HS-27A (cell line): Measurements from ENCODE around the gene MATR3.
A peak's percentile ranks its signal among the peaks of the same experiment; 100 is the strongest.
"Not testable (repeated sequence)": the region's sequence is repeated elsewhere in the genome, so short reads cannot be mapped to it uniquely, and the experiment has no call there.

ENCODE experiments used
- DNase-seq: peaks from one replicate; pipeline ENCODE4 v3.0.0-alpha.2; 2012; ENCODE audit warnings: low read depth, missing footprints

Gene MATR3

DNA sequence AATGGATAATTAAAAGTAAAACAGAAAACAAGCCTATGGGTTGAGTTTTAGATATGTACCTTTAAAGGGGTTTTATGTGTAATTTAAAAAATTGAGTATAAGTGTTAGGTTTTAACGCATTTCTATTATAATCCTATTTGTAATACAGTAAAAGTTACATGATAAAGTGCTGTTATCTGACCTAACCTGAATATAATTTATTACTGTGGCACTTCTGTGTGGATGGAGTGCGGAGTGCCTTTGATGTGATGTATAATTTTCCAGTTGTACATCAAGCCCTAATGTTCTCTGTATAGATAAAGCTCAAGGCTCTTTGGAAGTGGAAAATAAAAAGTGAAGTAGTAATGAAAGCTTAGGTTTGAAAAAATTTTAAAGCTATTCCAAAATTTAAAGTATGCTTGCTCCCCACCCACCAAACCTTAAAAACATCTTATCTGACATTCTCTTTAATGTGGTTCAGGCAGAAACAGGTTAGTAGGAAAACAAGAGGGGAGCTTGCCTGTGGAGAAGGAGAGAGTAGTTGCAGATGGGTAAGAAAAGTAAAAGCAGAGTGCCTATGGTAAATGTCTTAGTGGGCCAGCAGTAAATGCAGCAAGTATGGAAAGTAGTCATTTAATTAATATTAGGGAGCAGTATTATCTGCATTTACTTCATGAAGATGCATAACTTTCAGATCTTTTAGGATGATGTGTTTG is 4.0 kb downstream of the MATR3 start:
- DNase-seq, result no peak

DNA sequence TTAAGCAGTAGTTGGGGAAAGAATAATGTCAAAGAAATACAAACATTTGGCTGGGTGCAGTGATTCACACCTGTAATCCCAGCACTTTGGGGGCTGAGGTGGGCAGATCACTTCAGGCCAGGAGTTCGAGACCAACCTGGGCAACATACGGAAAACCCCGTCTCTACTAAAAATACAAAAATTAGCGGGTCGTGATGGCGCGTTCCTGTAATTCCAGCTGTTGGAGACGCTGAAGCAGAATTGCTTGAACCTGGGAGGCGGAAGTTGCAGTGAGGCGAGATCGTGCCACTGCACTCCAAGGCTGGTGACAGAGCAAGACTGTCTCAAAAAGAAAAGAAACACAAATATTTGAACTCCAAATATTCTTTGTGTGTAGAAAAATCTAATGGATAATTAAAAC is 4.7 kb downstream of the MATR3 start:
- no peak for DNase-seq

DNA sequence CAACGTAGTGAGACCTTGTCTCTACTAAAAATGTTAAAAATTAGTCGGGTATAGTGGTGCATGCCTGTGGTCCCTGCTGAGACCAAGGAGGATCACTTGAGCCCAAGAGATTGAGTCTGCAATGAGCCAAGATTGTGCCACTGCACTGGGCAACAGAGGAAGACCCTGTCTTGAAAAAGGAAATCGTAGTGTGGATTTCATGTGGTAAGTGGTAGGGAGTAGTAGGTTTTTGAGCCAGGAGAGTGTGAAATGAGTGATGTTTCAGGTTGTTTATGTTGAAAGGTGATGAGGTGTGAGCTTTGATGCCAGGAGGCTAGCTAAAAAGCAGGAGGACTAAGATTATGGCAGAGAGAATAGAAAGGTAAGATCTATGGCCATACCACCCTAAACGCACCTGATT is 5.9 kb downstream of the MATR3 start:
- no peak for DNase-seq

GRCh38 chr5:139301808-139302499 is 8.4 kb downstream of the MATR3 start:
- no peak for DNase-seq

DNA sequence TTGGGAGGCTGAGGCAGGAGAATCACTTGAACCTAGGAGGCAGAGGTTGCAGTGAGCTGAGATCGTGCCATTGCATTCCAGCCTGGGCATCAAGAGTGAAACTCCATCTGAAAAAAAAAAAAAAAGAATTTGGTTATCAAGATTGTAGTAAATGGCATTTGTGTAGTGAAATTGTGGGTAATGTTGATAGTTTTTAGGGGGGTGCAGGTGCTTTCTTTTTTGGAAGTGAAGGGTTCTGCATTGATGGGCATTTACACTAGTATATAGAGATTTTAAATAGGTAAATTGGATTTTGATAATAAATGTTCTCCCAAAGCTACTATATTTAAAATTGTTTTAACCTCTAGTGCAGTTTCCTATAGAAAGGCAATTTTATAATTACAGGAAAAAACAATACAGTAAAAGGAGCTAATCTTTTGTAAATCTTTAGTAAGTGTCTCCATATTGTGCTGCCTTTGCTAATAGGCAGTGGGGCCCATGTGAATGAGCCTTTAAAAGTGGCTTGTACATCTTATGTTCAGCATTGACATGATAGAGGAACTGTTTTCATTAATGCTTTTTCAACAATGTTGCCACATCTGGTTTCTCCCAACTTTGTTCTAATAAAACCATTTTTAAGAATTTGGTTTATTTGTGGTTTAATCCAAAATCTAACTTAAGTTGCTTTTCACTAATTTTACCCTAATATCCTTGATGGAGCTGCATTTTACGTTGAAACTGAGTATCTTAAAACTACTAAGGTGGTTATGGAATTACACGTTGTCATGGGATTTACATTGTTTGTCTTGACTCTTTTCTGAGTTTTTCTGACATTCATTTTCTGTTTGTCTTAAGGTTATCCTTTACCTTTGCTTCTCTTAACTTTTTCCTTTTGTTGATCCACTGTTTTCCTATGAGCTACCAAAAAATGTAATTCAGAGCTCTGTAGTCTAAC is 11.1 kb downstream of the MATR3 start:
- DNase-seq, result no peak

- DNase-seq, result no peak
Measured at GRCh38 chr5:139306197-139306596, 12.7 kb downstream of the MATR3 start.

DNA sequence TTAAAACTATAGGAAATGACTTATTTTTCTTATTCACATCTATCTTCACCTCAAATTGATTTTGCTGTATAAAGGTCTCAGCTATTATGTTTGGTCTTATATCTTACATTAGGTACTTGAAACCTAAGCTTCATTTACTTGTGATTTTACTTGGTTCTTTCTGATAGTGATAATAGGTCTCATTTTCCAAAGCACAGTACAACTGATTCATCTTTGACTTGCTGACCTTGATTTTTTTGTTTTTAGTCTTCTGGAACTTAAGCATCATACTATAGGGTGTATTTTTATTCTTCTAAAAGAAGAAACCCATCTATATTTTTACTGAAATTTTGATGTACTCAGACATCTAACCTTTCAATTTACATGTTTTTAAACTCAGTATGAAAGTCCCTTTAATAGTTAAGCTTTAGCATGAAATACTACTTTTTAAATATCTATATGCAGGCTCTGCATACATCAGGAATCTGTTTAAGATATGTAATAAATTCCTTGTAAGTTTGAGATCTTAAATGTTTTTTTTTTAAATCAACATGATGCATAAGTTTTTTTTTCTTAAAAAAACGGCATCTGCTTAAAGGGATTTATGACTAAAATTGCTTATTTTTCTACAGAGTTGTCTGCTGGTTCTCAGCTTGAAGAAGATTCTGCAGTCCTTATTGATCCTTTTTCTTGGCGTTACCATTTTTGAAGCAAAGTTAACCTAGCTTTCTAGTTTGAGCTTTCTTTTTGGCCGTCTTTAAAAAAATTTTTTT is 13.3 kb downstream of the MATR3 start:
- no peak for DNase-seq

DNA sequence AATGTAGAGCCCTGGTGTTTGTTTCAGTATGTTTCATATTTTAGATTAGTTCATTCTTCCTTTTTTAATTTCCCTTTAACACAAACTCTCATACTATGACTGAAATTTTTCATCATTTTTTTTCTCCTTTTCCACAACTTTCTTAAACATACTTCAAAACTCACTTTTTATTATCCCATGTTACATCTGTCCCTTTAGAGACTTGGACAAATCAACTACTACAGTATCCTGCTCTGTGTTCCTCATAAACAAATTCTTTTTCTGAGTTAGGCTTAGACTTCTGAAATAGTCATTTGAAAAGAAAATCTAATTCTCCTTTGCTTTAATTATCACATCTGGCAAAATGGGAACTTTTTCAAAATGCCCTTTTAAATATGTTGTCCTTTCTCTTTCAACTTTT is 15.3 kb downstream of the MATR3 start:
- no peak for DNase-seq

DNA sequence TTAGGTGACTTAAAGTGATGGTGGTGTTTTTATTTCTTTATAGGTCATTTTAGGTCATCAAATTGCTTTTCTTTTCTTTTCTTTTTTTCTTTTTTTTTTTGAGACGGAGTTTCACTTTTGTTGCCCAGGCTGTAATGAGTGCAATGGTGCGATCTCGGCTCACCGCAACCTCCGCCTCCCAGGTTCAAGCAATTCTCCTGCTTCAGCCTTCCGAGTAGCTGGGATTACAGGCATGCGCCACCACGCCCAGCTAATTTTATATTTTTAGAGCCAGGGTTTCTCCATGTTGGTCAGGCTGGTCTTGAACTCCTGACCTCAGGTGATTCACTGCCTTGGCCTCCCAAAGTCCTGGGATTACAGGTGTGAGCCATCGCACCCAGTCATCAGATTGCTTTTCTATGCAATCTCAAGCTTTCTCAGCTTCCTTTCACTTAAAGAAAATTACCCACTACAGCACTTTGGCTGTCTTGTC is 17.2 kb downstream of the MATR3 start:
- DNase-seq, result not testable (repeated sequence)

- DNase-seq, result no peak
Measured at GRCh38 chr5:139312075-139312474, 18.5 kb downstream of the MATR3 start.

DNA sequence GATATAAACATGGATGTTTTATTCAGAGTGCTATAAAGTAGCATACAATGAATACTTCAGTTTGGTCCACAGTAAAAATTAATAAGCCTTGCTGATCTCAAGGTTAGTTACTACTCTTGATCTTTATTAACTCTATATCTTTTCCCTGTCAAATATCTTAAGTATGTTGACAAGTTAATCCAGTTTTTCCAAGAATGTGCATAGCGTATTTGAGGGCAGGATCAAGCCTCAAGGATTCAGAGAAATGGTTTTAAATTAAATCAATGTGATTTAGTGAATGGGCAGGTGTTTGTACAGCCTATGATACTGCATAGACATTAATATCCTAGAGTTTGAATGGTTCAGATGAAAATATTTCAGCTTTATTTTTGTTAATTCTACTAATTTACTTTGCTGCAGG is 20.7 kb downstream of the MATR3 start:
- DNase-seq, result no peak

DNA sequence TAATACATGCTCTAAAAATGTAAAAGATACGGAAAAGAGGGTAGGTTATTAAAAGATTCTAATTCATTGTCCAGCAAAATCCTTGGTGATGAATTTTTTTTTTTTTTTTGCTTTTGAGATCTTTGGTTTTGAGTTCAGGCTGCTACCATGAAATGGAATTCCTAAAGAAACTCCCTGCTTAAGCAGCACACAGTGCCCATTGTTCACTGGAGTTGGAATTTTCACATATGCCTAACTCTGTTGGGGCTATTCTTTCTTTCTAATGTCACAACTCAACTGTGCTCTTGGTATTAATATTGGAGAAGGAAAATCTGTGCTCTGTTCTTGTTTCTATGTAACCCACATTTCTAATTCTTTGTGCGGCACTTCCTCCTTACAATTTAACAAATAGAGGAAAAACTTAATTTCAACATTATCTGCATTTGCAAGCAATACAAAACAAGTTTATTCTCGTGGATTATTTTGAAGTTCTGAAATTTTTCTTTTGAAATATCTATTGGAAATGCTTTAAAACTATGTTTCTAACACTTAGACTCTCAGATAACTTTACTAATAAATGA is 21.6 kb downstream of the MATR3 start:
- DNase-seq, result no peak

GRCh38 chr5:139335811-139336210 is 42.3 kb downstream of the MATR3 start:
- no peak for DNase-seq

GRCh38 chr5:139340051-139340450 is 46.5 kb downstream of the MATR3 start:
- DNase-seq, result no peak

DNA sequence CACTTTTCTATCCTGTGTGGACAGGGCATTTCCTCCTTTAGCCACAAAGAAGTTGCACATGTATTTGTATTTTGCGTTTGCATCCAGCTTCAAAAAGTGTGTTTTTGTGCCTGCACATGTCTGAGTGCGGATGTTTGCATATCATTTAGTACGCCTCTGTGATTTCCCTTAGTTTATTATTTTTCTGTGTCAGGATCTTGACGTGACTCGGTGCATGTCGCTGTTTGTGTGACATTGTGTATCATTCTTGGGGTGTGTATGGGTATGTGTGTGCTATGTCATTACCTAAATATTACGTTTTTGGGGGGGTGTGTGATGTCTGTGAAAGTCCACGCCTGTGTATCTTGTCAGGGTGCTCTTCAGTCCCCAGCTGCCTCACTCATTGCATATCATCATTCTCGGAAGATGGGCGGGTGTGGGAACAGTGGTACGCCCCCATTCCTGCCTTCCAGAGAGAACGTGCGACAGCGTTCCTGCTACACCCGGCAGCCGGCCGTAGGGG is 47.7 kb downstream of the MATR3 start:
- DNase-seq, result no peak

DNA sequence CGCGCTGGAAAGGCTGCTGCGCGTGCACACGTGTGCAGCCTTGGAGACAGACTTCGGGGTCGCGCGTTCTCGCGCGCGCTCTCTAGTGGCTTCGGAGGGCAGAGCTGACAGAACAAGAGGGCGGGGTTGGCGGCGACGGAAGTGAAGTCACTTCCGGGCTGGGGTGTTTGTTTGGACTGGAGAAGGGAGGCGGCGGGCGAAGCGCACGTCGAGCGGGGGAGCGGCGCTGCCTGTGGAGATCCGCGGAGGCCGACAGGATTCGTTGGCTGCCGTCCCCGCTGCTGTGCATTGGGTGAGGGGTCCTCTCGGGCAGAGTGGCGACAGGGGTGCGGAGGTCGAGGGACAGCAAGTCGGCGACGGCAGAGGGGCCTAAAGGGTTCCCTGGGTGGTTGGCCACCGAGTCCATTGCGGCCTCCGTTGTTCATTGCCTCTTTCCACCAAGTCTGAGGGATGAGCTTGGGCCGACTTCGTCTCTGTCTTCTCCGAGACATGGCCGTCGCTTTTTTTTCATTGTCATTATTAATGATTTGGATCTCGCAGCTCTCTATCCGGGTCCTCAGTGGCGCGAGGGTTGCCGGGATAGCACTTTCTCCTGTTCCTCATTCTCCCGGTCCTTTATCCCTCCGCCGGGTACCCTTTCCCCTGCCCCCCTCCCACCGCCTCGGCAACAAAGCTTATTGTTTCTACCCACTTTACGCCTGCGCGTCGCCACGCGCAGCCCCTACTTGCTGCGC is 48.3 kb downstream of the MATR3 start, which contains the start of gene PAIP2:
TSS of gene PAIP2 (plus strand) at position 166 of the 734 bp plus-strand sequence. CDS start 21,931 bp downstream, outside the sequence.
- peak; percentile 77 for DNase-seq

- DNase-seq, result no peak
Measured at GRCh38 chr5:139342423-139342723, 48.8 kb downstream of the MATR3 start.

GRCh38 chr5:139343476-139343875 is 49.9 kb downstream of the MATR3 start:
- no peak for DNase-seq

- DNase-seq, result no peak
Measured at GRCh38 chr5:139344177-139344576, 50.6 kb downstream of the MATR3 start.

DNA sequence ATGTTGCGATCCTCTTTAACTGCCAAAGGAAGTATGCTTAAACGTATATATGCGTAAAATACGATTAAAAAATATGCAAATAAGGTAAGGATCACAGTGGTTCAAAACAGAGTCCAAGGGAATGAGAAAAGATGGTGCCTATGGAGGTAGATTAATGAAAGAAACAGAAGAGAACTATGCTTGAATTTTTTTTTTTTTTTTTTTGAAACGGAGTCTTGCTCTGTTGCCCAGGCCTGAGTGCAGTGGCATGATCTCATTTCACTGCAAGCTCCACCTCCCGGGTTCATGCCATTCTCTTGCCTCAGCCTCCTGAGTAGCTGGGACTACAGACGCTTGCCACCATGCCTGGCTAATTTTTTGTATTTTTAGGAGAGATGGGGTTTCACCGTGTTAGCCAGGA is 51.9 kb downstream of the MATR3 start:
- not testable (repeated sequence) for DNase-seq

GRCh38 chr5:139347863-139348262 is 54.3 kb downstream of the MATR3 start:
- not testable (repeated sequence) for DNase-seq
